ENCODE data around the gene PBX4.

The PBX4 gene

GRCh38 chr19:19568802-19569756, 49.4 kb downstream of the PBX4 start:
- Histone ChIP-seq H3K4me1 (ENCODE audit: control insufficient read depth, insufficient read depth, low read length) (no peaks in the 10 kb centered on the region), H3K9me3 (ENCODE audit: control insufficient read depth, insufficient read depth, low read depth, low read length) (no peaks in the 10 kb centered on the region), H3K27ac (ENCODE audit: extremely low read depth, low read depth, low read length) (no peak overlapping the region), H3K4me3 (ENCODE audit: low read depth, low read length) (no peak overlapping the region), H3K36me3 (ENCODE audit: control insufficient read depth in 2 of 2, insufficient read depth in 1 of 2, low read length in 2 of 2) (peaks cover 0 to 31% of the 10 kb centered on the region in 2 experiments; a peak in 2 of 3 replicates)
- ChIA-PET CTCF (interaction anchor here (1.2 to 2.3 kb wide), 2 partner anchors 9 to 16 kb away, joined by 3 to 10 read pairs; no protein-coding TSS in a partner anchor), POLR2A (no interaction called here)
- no peak for TF ChIP-seq TCF7L2 (IDR thresholded peaks at IDR 0.05; ENCODE audit: borderline replicate concordance, low read depth, low read length)
- TF ChIP-seq BCL11A (tag by site-specific recombination; IDR thresholded peaks at IDR 0.05; ENCODE audit: low read depth), result no peak
- TF ChIP-seq ZNF837 (tag by site-specific recombination; IDR thresholded peaks at IDR 0.05), result no peak
- TF ChIP-seq ZNF37A (tag by site-specific recombination; IDR thresholded peaks at IDR 0.05), result no peak
- TF ChIP-seq, protein P1, sequence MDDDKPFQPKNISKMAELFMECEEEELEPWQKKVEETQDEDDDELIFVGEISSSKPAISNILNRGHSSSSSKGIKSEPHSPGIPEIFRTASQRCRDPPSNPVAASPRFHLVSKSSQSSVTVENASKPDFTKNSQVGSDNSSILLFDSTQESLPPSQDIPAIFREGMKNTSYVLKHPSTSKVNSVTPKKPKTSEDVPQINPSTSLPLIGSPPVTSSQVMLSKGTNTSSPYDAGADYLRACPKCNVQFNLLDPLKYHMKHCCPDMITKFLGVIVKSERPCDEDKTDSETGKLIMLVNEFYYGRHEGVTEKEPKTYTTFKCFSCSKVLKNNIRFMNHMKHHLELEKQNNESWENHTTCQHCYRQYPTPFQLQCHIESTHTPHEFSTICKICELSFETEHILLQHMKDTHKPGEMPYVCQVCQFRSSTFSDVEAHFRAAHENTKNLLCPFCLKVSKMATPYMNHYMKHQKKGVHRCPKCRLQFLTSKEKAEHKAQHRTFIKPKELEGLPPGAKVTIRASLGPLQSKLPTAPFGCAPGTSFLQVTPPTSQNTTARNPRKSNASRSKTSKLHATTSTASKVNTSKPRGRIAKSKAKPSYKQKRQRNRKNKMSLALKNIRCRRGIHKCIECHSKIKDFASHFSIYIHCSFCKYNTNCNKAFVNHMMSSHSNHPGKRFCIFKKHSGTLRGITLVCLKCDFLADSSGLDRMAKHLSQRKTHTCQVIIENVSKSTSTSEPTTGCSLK (tag by site-specific recombination; IDR thresholded peaks at IDR 0.05), result no peak
- no peak for TF ChIP-seq ZNF404 (tag by site-specific recombination; IDR thresholded peaks at IDR 0.05)
- no peak for TF ChIP-seq GFI1B (tag by site-specific recombination; IDR thresholded peaks at IDR 0.05)
- TF ChIP-seq ZNF777 (tag by site-specific recombination; IDR thresholded peaks at IDR 0.05; ENCODE audit: borderline replicate concordance), result no peak
- TF ChIP-seq ZNF184 (tag by site-specific recombination; IDR thresholded peaks at IDR 0.05), result no peak
- TF ChIP-seq OSR2 (tag by site-specific recombination; IDR thresholded peaks at IDR 0.05), result no peak
- TF ChIP-seq ZNF175 (tag by site-specific recombination; IDR thresholded peaks at IDR 0.05), result no peak

- Histone ChIP-seq H3K36me3 (ENCODE audit: control insufficient read depth in 2 of 2, insufficient read depth in 1 of 2, low read length in 2 of 2) (peaks cover 0 to 31% of the 10 kb centered on the region in 2 experiments; a peak in 2 of 3 replicates), H3K4me3 (ENCODE audit: low read depth, low read length) (no peak overlapping the region), H3K9me3 (ENCODE audit: control insufficient read depth, insufficient read depth, low read depth, low read length) (no peaks in the 10 kb centered on the region), H3K27ac (ENCODE audit: extremely low read depth, low read depth, low read length) (no peak overlapping the region), H3K4me1 (ENCODE audit: control insufficient read depth, insufficient read depth, low read length) (no peaks in the 10 kb centered on the region)
- POLR2A ChIA-PET, result no interaction called here
- CTCF ChIA-PET, result interaction anchor here (2.3 kb wide), 1 partner anchor 14 kb away, joined by 10 read pairs; no protein-coding TSS in a partner anchor
- TF ChIP-seq ZNF24 (tag by site-specific recombination; IDR thresholded peaks at IDR 0.05) (no peak), INSM2 (tag by site-specific recombination; IDR thresholded peaks at IDR 0.05) (no peak), ZNF433 (tag by site-specific recombination; IDR thresholded peaks at IDR 0.05; ENCODE audit: low read depth) (no peak), KLF1 (tag by site-specific recombination; IDR thresholded peaks at IDR 0.05) (no peak), ZNF398 (tag by site-specific recombination; IDR thresholded peaks at IDR 0.05) (no peak), ZXDB (tag by site-specific recombination; IDR thresholded peaks at IDR 0.05) (no peak), TSHZ1 (tag by site-specific recombination; IDR thresholded peaks at IDR 0.05; ENCODE audit: borderline replicate concordance) (no peak), ZNF555 (tag by site-specific recombination; conservative IDR thresholded peaks at IDR 0.05) (no peak), ZNF155 (tag by site-specific recombination; IDR thresholded peaks at IDR 0.05) (no peak), GLI2 (tag by site-specific recombination; IDR thresholded peaks at IDR 0.05; ENCODE audit: borderline replicate concordance, low read depth) (no peak)
- TF ChIP-seq, protein P2, sequence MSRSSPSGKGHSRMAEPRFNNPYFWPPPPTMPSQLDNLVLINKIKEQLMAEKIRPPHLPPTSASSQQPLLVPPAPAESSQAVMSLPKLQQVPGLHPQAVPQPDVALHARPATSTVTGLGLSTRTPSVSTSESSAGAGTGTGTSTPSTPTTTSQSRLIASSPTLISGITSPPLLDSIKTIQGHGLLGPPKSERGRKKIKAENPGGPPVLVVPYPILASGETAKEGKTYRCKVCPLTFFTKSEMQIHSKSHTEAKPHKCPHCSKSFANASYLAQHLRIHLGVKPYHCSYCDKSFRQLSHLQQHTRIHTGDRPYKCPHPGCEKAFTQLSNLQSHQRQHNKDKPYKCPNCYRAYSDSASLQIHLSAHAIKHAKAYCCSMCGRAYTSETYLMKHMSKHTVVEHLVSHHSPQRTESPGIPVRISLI (tag by site-specific recombination; IDR thresholded peaks at IDR 0.05), result no peak
Observed at GRCh38 chr19:19567391-19567790, 51.1 kb downstream of the PBX4 start.
